GM23338 (cell line): ENCODE data around the gene LIPM. TPM values are rescaled to one million over a fixed set of nuclear protein-coding genes. Genes with fewer than 3 reads are reported as not detected.
A peak's percentile ranks its signal among the peaks of the same experiment; 100 is the strongest.

Source experiments
- ATAC-seq: fragments of 200-7000 bp; cut with Tn5 transposase; 3 replicates; pipeline ENCODE4 v1.9.1; 2020
- DNase-seq: peaks from one replicate; pipeline ENCODE4 v3.0.0-alpha.2; 2015; ENCODE audit warnings: low spot score
- H2AFZ ChIP-seq: fragments of 200-600 bp; sonication (generic); 2 replicates; pipeline ENCODE4 v1.8.0; 2016; ENCODE audit warnings: antibody characterized with exemption, mild to moderate bottlenecking, moderate library complexity
- H3F3A ChIP-seq: fragments of 200-600 bp; sonication (generic); replicated peaks from 2 replicates; pipeline ENCODE4 v1.8.0; 2017; ENCODE audit warnings: antibody characterized with exemption, mixed run types, low read depth
- H3K27ac ChIP-seq: fragments of 200-600 bp; sonication (generic); 2 replicates; pipeline ENCODE4 v1.6.1; 2016; ENCODE audit warnings: low read depth
- H3K27me3 ChIP-seq: fragments of 200-600 bp; sonication (generic); 2 replicates; pipeline ENCODE4 v1.8.0; 2016; ENCODE audit warnings: mild to moderate bottlenecking, mixed run types, moderate library complexity; ENCODE audit not compliant: insufficient read depth
- H3K36me3 ChIP-seq: fragments of 200-600 bp; sonication (generic); 2 replicates; pipeline ENCODE4 v1.8.0; 2016; ENCODE audit warnings: mild to moderate bottlenecking; ENCODE audit not compliant: insufficient read depth
- H3K4me1 ChIP-seq: fragments of 200-600 bp; sonication (generic); 2 replicates; pipeline ENCODE4 v1.8.0; 2016; ENCODE audit warnings: mild to moderate bottlenecking, moderate library complexity; ENCODE audit not compliant: insufficient read depth
- H3K4me2 ChIP-seq: fragments of 200-600 bp; sonication (generic); 2 replicates; pipeline ENCODE4 v1.7.1; 2017; ENCODE audit warnings: mixed run types
- H3K4me3 ChIP-seq: fragments of 200-600 bp; sonication (generic); 2 replicates; pipeline ENCODE4 v1.6.1; 2016; ENCODE audit warnings: mixed run types
- H3K79me2 ChIP-seq: fragments of 200-600 bp; sonication (generic); replicated peaks from 2 replicates; pipeline ENCODE4 v1.8.0; 2017; ENCODE audit warnings: mild to moderate bottlenecking; ENCODE audit not compliant: insufficient read depth
- H3K9me2 ChIP-seq: fragments of 200-600 bp; sonication (generic); 2 replicates; pipeline ENCODE4 v1.8.0; 2017; ENCODE audit not compliant: insufficient read depth
- H4K20me1 ChIP-seq: fragments of 200-600 bp; sonication (generic); replicated peaks from 2 replicates; pipeline ENCODE4 v1.8.0; 2017; ENCODE audit warnings: mild to moderate bottlenecking; ENCODE audit not compliant: insufficient read depth
- H3K27ac Mint-ChIP-seq: 2 replicates; pipeline ENCODE4 v1.8.0; 2020; ENCODE audit warnings: inconsistent platforms, mild to moderate bottlenecking, moderate library complexity, mixed read lengths
- H3K27me3 Mint-ChIP-seq: 3 replicates; pipeline ENCODE4 v1.8.0; 2022; ENCODE audit warnings: low read depth, mild to moderate bottlenecking, moderate library complexity, mixed read lengths, inconsistent platforms; ENCODE audit not compliant: insufficient read depth, poor library complexity
- H3K36me3 Mint-ChIP-seq: 3 replicates; pipeline ENCODE4 v1.8.0; 2021; ENCODE audit warnings: low read depth, mild to moderate bottlenecking, inconsistent platforms, moderate library complexity, mixed read lengths
- H3K4me1 Mint-ChIP-seq: 3 replicates; pipeline ENCODE4 v1.8.0; 2020; ENCODE audit warnings: mild to moderate bottlenecking, inconsistent platforms, mixed read lengths
- H3K4me3 Mint-ChIP-seq: 3 replicates; pipeline ENCODE4 v1.8.0; 2021; ENCODE audit warnings: moderate library complexity, mild to moderate bottlenecking, inconsistent platforms, mixed read lengths
- H3K9me3 Mint-ChIP-seq: 3 replicates; pipeline ENCODE4 v1.8.0; 2020; ENCODE audit warnings: moderate library complexity, mild to moderate bottlenecking, inconsistent platforms, mixed read lengths
- CTCF ChIP-seq, 2 experiments: fragments of 200-600 bp in 1 of 2; sonication (generic) in 1 of 2; conservative IDR thresholded peaks; 2 replicates each; pipeline versions ENCODE4 v1.5.1 to v1.6.1; 2016 to 2017; ENCODE audit warnings: antibody characterized with exemption in 2 of 2, low read depth in 2 of 2, mild to moderate bottlenecking in 2 of 2, moderate library complexity in 1 of 2
- EZH2 ChIP-seq: fragments of 200-600 bp; sonication (generic); IDR thresholded peaks from one replicate; pipeline ENCODE4 v1.8.0; 2017; ENCODE audit warnings: antibody characterized with exemption, mild to moderate bottlenecking, low read depth; ENCODE audit not compliant: unreplicated experiment
- EZH2phosphoT487 ChIP-seq: fragments of 200-600 bp; sonication (generic); IDR thresholded peaks from one replicate; pipeline ENCODE4 v1.8.1; 2018; ENCODE audit warnings: antibody characterized with exemption; ENCODE audit not compliant: unreplicated experiment
- JUNB ChIP-seq: IDR thresholded peaks from one replicate; pipeline ENCODE4 v1.6.1; 2016; ENCODE audit warnings: antibody characterized with exemption; ENCODE audit not compliant: unreplicated experiment
- REST ChIP-seq: IDR thresholded peaks from one replicate; pipeline ENCODE4 v1.6.1; 2018; ENCODE audit warnings: antibody characterized with exemption; ENCODE audit not compliant: unreplicated experiment
- STAT1 ChIP-seq: IDR thresholded peaks from one replicate; pipeline ENCODE4 v1.6.1; 2016; ENCODE audit warnings: antibody characterized with exemption; ENCODE audit not compliant: unreplicated experiment
- polyA plus RNA-seq: library from polyadenylated mRNA; unstranded; fragments of >200 nt; fragmentation: Nextera tagmentation; extraction: Ambion mirVana; gene quantifications from 2 replicates; pipeline ENCODE4 v1.2.1, GENCODE V29; 2016
- total RNA-seq: library from RNA; depleted of rRNA; stranded (reverse); fragments of >200 nt; shearing (Covaris generic); gene quantifications from 2 replicates; pipeline ENCODE4 v1.2.3, GENCODE V29; 2014

LIPM gene
- total and polyA plus RNA-seq, 2 experiments from 2014 or later, result not detected

- Histone ChIP-seq H3K27ac (no peak overlapping the region), H4K20me1 (no peaks in the 10 kb centered on the region), H3K9me2 (no peaks in the 10 kb centered on the region), H3K36me3 (no peaks in the 10 kb centered on the region), H2AFZ (no peak overlapping the region), H3K27me3 (no peaks in the 10 kb centered on the region), H3K4me3 (no peak overlapping the region), H3K4me1 (no peaks in the 10 kb centered on the region), H3K4me2 (no peak overlapping the region), H3K79me2 (no peaks in the 10 kb centered on the region), H3F3A (no peaks in the 10 kb centered on the region)
- DNase-seq (no peak), ATAC-seq (no peak)
- Mint-ChIP-seq H3K27ac (no peak overlapping the region), H3K4me1 (peaks cover 4% of the 10 kb centered on the region; the same call in 1 of the 3 replicates), H3K27me3 (peaks cover 2% of the 10 kb centered on the region), H3K9me3 (no peaks in the 10 kb centered on the region), H3K4me3 (no peak overlapping the region), H3K36me3 (no peaks in the 10 kb centered on the region)
- no peak for TF ChIP-seq STAT1
- no peak for TF ChIP-seq JUNB
- TF ChIP-seq EZH2, result no peak
These were observed 13.6 kb upstream of the LIPM start for GRCh38 chr10:88788924-88789323.

- Histone ChIP-seq H3K4me3 (no peak overlapping the region), H3K9me2 (no peaks in the 10 kb centered on the region), H3K27ac (no peak overlapping the region), H3K36me3 (no peaks in the 10 kb centered on the region), H2AFZ (no peak overlapping the region), H3K4me1 (no peaks in the 10 kb centered on the region), H4K20me1 (no peaks in the 10 kb centered on the region), H3K79me2 (no peaks in the 10 kb centered on the region), H3F3A (no peaks in the 10 kb centered on the region), H3K27me3 (no peaks in the 10 kb centered on the region), H3K4me2 (no peak overlapping the region)
- H3K9me3 Mint-ChIP-seq, result no peaks in the 10 kb centered on the region
- peaks cover 2% of the 10 kb centered on the region for H3K27me3 Mint-ChIP-seq
- ATAC-seq, result peak; percentile 97
- no peaks in the 10 kb centered on the region for H3K36me3 Mint-ChIP-seq
- no peak overlapping the region for H3K27ac Mint-ChIP-seq
- H3K4me1 Mint-ChIP-seq, result peaks cover 4% of the 10 kb centered on the region; the same call in 1 of the 3 replicates
- DNase-seq, result peak; percentile 85
- TF ChIP-seq EZH2phosphoT487, result no peak
- TF ChIP-seq CTCF (conservative IDR thresholded peaks at IDR 0.05; ENCODE audit: low read depth in 2 of 2), result peak; percentile 65 to 79
- TF ChIP-seq REST, result no peak
- H3K4me3 Mint-ChIP-seq, result no peak overlapping the region
These were observed 10.6 kb upstream of the LIPM start for GRCh38 chr10:88791924-88792323.
